ENCODE results near the gene ACSS1.

Gene ACSS1

DNA sequence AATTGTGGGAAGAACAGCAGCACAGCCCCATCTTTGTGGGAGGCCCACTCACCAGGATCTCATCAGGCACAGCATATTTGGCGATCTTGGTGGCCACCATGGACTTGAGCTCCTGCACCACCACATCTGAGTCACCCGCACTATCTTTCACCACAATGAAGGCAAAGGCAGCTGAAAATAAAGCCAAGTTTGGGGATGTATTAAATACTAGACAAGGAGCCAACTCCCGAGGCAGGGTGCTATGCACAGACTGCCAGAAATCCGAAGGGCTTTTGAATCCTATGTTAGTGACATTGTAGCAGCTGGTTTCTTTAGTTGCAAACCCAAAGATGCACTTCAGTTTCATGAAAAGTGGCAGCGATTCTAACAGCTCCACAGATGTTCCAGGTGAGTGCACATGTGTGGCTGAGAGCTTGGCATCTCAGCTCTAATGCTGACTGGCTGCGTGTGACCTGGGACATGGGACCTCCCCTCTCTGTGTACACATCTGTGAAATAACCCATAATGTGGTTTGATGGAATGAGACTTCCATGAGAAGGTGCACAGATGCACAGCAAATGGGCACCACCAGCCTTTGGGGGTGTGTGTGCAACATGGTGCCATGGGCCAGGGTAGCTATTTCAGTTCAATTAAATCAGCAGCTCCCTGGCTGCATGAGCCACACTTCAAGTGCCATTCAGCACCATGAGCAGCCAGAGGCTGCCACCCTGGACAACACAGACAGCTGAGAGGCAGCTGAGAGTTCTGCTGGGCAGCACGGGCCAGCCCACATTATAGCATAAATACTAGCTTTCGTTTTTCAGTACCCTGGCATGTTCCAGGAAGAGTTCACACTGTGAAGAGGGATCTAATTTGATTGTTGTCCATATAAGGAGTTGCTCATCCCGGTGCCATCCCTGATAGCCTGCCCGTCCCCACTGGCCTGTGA, 48.5 kb downstream of the ACSS1 start:
- Histone ChIP-seq H3K4me1 (no peaks in the 10 kb centered on the region), H3K27me3 (ENCODE audit: control insufficient read depth, insufficient read depth, low read length) (no peaks in the 10 kb centered on the region), H3K9ac (no peak overlapping the region), H3K79me2 (peaks cover 5% of the 10 kb centered on the region), H3K4me2 (ENCODE audit: low read length) (no peak overlapping the region), H3K27ac (no peak overlapping the region), H3K4me3 (ENCODE audit: low read depth, low read length) (no peak overlapping the region), H2AFZ (no peak overlapping the region), H3K36me3 (ENCODE audit: control insufficient read depth, insufficient read depth, low read length) (no peaks in the 10 kb centered on the region), H3K9me3 (ENCODE audit: control insufficient read depth, low read length) (no peaks in the 10 kb centered on the region)
- TF ChIP-seq CTCF (IDR thresholded peaks at IDR 0.05), result no peak

DNA sequence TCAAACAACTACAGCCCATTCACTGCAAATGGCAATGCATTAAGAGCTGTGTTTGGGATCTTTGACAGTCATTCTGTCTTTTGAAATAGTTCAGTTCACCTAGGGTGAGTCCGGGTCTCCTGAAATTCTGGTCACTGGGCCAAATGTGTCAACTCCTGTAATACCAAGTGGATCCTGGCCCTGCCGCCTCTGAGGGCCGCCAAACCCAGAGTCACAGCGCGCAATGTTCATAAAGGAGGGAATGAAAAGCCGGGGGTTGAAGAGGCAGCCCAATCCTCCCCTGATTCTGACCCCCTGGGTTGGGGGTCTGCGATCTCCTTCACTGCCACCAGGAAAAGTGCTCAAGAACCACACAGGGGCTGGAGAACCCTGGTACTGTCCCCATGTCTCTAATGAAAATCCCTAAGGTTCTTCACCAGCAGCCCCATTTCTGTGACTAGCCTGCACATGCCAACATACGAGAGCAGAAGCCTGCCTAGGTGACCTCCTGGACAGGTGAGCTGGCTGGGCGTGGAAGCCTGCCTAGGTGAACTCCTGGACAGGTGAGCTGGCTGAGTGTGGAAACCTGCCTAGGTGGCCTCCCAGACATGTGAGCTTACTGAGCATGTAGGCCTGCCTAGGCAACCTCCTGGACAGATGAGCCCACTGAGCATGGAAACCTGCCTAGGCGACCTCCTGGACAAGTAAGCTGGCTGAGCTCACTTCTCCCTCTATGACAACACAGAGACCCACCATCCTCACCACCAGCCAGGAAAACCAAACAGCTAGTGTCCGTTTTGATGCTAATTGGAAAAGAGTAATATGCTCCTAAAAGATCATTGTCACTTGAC, 49.3 kb downstream of the ACSS1 start:
- no peak overlapping the region for H3K27ac ChIP-seq
- no peak overlapping the region for H3K4me3 ChIP-seq (ENCODE audit: low read depth, low read length)
- no peaks in the 10 kb centered on the region for H3K79me2 ChIP-seq
- H3K9me3 ChIP-seq (ENCODE audit: control insufficient read depth, low read length), result no peaks in the 10 kb centered on the region
- H2AFZ ChIP-seq, result no peak overlapping the region
- no peaks in the 10 kb centered on the region for H3K27me3 ChIP-seq (ENCODE audit: control insufficient read depth, insufficient read depth, low read length)
- no peak overlapping the region for H3K9ac ChIP-seq
- H3K4me1 ChIP-seq, result no peaks in the 10 kb centered on the region
- no peaks in the 10 kb centered on the region for H3K36me3 ChIP-seq (ENCODE audit: control insufficient read depth, insufficient read depth, low read length)
- no peak overlapping the region for H3K4me2 ChIP-seq (ENCODE audit: low read length)
- TF ChIP-seq CTCF (IDR thresholded peaks at IDR 0.05), result no peak

DNA sequence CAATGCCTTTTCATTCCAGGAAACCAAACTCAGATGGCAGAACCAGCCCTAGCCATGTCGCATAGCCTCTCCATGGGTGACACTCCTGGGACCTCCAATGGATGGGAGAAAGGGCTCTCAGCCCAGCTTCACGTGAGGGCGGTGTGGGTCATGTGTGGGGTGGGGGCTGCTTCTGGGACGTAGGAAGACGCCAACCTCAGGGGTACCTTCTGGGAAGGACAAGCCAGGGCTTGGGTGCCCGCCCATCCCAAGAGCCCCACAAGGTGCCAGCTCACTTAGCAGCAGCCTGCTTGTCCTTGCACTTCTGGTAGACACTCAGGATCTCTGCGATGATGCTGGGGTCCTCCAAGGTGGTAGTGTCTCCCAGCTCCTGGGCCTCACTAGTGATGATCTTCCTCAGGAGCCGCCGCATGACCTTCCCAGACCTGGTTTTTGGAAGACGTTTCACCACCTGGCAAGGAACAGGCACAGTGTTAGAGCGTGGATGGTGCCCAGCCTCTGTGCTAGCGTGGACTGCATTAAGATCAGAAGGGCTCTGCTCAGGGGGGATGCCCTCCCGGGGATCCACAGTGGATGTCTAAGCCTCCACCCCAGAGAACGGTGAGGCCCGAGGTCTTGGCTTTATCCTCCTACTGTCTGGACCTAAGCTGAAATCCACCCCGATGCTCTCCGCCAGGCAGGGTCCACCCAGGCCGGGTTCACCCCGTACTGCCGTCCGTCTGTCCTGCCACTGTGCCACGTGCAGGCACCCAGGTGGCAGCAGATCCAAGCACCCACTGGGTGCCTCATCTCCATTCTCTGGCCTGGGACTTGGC, 50.2 kb downstream of the ACSS1 start:
- H2AFZ ChIP-seq, result no peak overlapping the region
- no peaks in the 10 kb centered on the region for H3K27me3 ChIP-seq (ENCODE audit: control insufficient read depth, insufficient read depth, low read length)
- no peaks in the 10 kb centered on the region for H3K79me2 ChIP-seq
- H3K36me3 ChIP-seq (ENCODE audit: control insufficient read depth, insufficient read depth, low read length), result no peaks in the 10 kb centered on the region
- H3K27ac ChIP-seq, result no peak overlapping the region
- no peak for TF ChIP-seq CTCF (IDR thresholded peaks at IDR 0.05)
- H3K9me3 ChIP-seq (ENCODE audit: control insufficient read depth, low read length), result no peaks in the 10 kb centered on the region
- H3K4me1 ChIP-seq, result no peaks in the 10 kb centered on the region
- no peak overlapping the region for H3K4me3 ChIP-seq (ENCODE audit: low read depth, low read length)
- H3K4me2 ChIP-seq (ENCODE audit: low read length), result no peak overlapping the region
- no peak overlapping the region for H3K9ac ChIP-seq

- H3K36me3 ChIP-seq (ENCODE audit: control insufficient read depth, insufficient read depth, low read length), result no peaks in the 10 kb centered on the region
- H3K79me2 ChIP-seq, result no peaks in the 10 kb centered on the region
- TF ChIP-seq CTCF (IDR thresholded peaks at IDR 0.05), result no peak
- H3K27me3 ChIP-seq (ENCODE audit: control insufficient read depth, insufficient read depth, low read length), result no peaks in the 10 kb centered on the region
- H3K4me3 ChIP-seq (ENCODE audit: low read depth, low read length), result no peak overlapping the region
- no peaks in the 10 kb centered on the region for H3K4me1 ChIP-seq
- H3K9me3 ChIP-seq (ENCODE audit: control insufficient read depth, low read length), result no peaks in the 10 kb centered on the region
- no peak overlapping the region for H2AFZ ChIP-seq
- no peak overlapping the region for H3K9ac ChIP-seq
- H3K27ac ChIP-seq, result no peak overlapping the region
- no peak overlapping the region for H3K4me2 ChIP-seq (ENCODE audit: low read length)
Observed at GRCh38 chr20:25006431-25007167, 51.3 kb downstream of the ACSS1 start.
